ENCODE measurements around the gene RAPGEF1.
"Not testable (repeated sequence)": the region's sequence is repeated elsewhere in the genome, so short reads cannot be mapped to it uniquely, and the experiment has no call there.

RAPGEF1 gene

DNA sequence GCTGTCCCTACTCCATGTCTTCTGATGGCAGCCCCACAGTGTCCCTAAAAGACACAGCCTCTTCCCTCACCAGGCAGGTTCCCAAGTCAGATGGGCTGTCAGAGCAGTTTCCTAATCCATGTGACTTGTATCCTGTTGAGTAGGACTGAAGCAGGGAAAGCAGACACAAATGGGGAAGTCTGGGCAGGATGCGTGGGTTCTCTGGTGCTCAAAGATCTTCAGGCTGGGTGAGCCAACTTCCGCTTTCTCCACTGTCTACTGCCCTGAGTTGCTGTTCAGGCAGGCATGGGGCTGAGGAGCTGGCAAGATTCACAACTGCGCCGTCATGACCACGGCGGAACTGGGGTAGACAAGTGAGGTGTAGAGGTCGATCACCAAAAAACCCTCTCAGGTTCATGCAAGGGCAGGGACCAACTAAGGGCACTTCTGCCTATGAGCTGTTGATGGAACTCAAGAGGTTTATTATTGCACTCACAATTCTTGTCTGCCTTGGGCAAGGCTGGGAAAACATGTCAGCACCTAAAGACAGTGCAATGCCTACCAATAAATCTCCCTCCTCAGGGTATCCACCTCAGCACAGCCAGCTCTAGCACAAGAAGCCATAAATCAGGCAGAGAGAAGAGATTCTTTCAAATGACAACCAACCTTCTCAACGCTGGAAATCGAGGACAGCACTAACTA, 83.4 kb downstream of the RAPGEF1 start:
- peak in 1 of 2 donors; percentile 54 for DNase-seq (ENCODE audit: low read depth in 1 of 2, low spot score in 1 of 2)

DNA sequence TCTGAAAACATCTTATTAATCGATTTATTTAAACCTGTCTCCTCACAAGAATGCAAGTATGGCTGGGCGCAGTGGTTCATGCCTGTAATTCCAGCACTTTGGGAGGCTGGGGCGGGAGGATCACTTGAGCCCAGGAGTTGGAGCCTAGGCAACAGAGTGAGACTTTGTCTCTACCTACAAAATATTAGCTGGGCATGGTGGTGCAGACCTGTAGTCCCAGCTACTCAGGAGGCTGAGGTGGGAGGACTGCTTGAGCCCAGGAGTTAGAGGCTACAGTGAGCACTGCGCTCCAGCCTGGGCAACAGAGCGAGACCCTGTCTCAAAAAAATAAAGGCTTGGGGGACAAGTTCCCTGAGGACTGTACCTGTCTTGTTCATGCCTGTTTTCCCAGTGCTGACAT, 85.5 kb downstream of the RAPGEF1 start:
- DNase-seq (ENCODE audit: low read depth in 1 of 2, low spot score in 1 of 2) = not testable (repeated sequence)

DNA sequence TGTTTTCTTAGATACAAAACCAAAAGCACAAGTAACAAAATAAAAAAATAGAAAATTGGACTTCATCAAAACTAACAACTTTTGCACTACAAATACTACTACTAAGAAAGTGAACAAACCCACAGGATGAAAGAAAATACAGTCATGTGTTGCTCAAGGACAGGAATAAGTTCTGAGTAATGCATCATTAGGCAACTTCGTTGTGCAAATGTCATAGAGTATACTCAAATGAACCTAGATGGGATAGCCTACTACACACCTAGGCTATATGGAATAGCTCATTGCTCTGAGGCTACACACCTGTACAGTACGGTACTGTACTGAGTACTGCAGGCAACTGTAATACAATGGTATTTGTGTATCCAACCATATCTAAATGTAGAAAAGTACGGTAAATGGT, 88.3 kb downstream of the RAPGEF1 start:
- no peak for DNase-seq (ENCODE audit: low read depth in 1 of 2, low spot score in 1 of 2)

DNA sequence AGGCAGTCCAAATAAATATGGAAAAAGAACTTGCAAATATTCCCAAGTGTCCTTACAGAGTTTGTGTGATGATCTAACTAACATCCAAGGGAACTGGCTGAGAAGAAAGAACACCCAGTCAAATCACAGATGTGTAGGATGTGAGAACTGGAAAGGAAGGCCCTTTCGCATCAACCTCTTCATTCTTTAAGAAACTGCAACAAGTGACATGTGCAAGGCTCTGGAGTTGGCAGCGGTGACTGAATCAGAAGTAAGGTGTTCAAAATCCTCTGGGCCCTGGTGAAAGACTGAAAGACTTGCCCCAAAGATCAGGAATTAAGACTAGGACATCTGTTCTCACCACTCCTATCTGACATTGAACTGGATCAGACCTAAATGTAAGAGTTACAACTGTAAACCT, 88.7 kb downstream of the RAPGEF1 start:
- no peak for DNase-seq (ENCODE audit: low read depth in 1 of 2, low spot score in 1 of 2)

DNA sequence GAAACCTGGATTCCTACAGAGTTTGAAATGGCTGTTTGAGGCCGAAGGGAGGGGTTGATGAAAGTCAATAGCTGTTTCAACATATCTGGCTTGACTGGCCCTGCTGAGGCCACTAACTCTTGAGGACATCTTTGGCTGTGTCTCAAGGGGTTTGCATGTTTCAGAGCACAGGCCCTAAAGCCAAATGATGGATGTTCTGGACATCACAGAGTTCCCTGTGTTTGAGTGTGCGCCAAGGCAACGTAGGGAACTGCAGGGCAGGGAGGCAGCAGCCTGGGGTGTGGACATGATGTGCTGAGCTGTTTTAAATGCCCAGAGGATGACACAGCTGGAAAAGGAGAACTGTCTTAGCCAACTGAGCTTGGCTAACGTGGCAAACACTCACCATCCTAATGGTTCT, 89.6 kb downstream of the RAPGEF1 start:
- DNase-seq (ENCODE audit: low read depth in 1 of 2, low spot score in 1 of 2) = no peak

DNA sequence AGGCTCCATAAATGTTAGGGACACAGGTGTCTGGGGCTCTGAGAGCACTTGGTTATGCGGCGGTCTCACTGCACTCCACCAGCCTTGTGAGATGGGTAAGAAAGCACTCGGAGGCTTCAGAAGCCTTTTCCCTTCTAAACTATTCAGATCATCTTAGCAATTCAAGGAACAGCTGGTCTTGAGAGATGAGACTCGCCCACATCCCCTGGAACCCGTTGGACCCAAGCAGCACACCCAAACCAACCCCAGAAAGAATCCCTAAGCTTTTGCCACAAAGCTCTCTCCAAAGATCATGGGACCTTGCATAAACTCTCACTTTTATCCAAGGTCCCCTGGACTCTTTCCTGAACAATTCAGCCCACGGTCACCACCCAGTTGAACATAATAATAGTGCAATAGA, 90.2 kb downstream of the RAPGEF1 start:
- DNase-seq (ENCODE audit: low read depth in 1 of 2, low spot score in 1 of 2) = no peak

DNA sequence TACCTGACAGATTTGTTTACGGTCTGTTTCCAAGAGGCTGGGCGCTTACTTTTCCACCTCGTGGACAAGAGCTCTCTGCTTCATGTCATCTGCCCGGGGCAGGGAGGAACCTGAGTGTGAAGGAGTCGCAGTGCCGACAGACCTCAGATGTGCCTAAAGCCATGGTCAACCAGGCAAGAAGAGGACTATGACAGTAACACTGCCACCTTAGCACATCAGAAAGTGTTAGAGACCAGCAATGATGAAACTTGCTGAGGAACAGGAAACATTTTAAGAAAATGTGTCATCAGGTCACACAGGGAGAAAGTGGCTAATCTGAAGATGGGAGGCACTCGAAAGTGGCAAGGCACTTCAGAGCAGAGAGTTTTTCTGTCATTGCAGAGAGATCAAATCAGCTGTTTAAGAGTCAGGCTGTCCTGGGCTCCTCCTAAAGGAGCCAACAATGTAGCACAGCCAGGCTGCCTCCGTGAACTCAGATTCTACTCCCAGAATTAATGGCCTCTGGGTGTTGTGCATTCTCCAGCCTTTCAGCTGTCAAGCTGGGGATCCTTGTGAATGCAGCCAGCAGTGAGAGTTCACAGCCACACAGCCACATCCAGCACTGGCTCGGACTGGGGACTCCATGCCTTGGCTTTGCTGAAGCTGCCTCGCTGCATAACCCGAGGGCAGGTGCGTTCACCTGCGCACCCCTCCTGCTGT, 94.6 kb downstream of the RAPGEF1 start:
- DNase-seq (ENCODE audit: low read depth in 1 of 2, low spot score in 1 of 2) = no peak

DNA sequence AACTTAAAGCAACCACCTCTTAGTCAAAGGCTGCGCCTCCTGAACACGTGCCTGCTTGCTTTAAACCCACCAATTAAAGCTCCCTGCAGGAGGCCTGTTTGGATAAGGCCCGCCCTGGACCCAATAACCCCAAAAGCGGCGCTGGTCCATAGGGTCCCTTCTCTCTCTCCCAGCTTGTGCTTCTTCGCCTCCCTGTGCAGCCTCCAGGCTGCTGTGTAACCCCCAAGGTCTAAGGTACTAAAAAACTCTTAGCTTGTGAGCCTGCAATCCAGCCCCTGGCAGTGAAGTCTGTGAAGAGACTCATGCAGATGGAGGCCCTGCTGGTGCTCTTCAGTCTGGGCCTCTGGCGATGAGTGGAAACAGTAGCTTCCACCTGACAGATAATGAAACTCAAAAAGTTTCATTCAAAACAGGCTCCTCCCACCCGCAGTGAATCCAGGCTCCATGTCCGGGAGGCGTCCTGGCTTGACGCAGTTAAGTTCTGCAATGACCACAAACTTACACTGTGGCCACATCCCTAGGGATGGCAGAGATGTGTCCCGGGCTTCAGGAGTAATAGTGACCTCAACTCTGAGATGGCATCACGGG, 97.3 kb downstream of the RAPGEF1 start:
- peak in 1 of 2 donors; percentile 39 for DNase-seq (ENCODE audit: low read depth in 1 of 2, low spot score in 1 of 2)

DNA sequence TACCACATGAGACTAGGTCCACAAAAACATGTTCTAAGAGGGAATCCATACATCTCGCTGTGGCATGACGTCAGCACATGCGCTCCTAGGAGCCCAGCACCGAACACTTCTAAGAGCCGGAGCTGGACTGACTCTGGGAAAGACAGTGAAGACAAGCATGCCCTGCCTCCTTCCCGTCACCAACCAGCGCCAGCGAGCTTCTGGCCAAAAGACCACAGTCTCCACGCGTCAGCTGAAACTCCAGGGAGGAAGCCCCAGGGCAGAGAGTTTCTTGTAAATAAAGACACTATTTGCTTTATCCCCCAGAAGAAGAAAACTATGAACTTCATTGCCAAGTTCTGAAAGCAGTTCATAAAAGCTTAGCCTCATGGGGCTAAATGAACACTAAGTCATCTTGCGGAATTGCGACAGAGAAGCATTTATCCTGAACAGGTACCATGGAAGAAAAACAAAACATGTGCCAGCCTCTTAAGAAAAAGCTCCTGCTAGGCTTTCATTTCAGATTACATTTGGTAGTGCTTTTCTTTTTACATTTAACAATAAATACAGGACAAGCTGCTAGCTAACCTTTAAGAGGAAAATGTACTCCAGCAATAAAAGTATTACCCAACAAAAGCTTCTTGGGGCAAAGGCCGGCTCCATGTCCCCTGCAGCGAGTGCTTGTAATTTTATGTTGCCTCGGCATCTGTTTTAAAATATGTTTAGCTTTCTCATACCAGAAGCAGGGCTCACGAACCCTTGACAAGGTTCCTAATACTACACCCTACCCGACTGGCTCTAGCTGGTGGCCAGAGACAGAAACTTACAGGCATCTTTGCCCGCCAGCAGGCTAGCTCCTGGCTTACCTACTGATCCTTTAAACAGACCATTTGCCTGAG, 98.0 kb downstream of the RAPGEF1 start:
- no peak for DNase-seq (ENCODE audit: low read depth in 1 of 2, low spot score in 1 of 2)

DNA sequence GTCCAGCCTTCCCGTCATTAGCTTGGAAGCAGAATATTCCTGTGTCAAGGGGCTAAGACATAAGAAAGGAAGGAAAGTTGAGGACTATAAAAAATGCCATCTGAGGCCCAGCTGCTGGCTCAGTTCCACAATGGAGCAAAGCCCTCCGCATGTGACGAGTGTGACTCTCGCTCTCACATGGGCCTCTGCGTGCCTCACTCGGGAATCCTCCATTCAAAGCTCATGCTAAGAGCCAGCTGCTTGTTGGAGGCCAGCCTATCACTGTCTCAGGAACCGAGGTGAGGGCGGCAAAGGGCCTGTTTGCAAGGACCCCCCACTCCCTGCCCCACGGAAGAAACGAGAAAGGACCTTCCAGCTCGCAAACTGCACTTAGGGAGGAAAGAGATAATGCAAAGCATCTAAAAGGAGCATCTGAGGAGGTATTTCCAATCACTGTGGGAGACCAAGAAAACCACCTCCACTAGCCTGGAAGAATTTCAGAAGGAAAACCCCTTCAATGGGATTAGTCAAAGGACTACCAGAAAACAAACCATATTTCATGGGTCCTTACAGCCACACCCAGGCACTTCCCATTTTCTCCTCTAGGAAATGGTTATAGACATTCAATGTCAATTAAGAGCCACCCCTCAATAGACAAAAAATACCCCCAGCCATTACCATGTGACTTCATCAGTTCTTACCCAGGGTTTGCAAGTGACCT, 99.3 kb downstream of the RAPGEF1 start:
- no peak for DNase-seq (ENCODE audit: low read depth in 1 of 2, low spot score in 1 of 2)

DNA sequence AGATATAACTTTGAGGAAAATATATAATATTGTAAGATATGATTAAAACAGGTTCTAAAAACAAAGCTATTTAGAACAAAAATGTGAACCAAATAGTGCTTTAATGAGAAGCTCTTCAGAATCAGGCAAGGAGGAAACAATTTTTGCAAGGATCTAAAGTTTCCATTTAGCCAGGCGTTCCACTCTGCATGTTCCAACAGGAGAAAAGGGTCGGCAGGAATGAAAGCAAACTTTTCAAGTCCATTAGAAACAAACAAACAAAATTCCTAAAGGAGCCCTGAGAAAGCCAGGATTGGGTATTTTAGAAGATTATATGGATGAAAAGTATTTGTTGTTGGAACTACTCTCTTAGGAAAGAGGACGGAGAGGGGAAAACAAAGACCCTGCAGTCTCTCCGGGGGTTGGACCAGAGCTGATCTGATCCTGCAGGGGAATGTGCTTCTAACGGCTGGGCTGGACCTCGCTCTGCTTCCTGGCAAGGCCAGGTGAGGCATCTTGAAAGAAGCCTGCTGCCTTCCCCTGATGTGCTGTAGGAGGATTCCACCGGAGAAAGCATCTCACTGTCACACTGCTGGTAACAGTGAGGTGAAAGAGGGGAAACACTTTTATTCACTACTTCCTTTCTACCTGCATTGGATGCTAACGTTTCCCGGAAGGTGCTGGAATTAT, 100.0 kb downstream of the RAPGEF1 start:
- DNase-seq (ENCODE audit: low read depth in 1 of 2, low spot score in 1 of 2) = no peak

DNA sequence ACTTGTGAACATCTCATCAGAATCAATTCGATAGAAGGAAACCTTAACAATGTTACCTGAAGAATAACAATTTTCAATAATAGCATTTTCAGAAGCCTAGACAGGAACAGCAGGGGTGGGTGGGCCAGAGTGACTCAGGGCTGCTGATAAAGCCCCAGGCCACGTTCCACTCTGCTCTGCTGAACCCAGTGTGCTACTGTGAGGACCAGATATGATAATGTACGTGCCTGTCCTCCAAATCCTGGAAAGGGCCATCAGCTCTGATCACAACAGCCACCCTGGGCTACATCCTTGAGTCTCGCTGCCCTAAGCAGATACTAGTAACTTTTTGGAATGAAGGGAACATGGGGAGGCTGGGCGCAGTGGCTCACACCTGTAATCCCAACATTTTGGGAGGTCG, 103.3 kb downstream of the RAPGEF1 start:
- DNase-seq (ENCODE audit: low read depth in 1 of 2, low spot score in 1 of 2) = no peak

DNA sequence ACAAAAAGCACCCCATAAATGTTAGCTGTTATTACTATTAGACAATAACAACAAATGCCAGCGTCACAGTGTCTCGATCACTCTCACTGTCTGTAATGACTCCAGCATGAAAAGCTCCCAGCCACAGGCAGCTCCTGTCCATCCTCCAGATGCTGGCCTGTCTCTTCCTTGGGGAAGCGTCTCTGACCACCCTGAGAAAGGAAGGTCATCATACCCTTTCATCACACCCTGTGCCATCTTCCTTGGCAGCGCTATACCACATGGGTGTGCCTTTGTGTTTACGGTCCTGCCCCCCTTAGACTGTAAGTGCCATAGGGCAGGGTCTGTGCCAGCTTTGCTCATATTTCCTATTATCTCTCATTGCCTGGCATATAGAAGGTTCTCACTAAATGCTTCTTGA, 104.0 kb downstream of the RAPGEF1 start:
- DNase-seq (ENCODE audit: low read depth in 1 of 2, low spot score in 1 of 2) = no peak

DNA sequence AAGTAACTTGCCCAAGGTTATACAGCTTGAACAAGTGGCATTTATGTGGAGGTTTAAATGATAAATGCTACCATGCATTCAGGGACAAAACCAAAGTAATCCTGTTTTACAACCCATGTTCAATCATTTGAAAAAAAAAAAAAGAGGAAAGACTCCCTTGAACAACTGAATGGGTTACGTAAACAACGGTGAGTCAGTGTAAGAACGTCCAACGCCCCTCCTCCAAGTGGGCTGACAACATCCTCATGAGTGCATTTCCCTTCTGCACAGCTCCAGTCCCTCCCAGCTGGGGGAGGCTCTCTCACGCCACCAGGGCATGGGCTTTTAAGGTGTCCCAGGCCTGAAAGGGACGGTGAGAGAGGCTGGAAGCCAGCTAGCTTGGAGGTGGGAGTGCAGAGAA, 104.6 kb downstream of the RAPGEF1 start:
- DNase-seq (ENCODE audit: low read depth in 1 of 2, low spot score in 1 of 2) = peak; percentile 29 to 74

DNA sequence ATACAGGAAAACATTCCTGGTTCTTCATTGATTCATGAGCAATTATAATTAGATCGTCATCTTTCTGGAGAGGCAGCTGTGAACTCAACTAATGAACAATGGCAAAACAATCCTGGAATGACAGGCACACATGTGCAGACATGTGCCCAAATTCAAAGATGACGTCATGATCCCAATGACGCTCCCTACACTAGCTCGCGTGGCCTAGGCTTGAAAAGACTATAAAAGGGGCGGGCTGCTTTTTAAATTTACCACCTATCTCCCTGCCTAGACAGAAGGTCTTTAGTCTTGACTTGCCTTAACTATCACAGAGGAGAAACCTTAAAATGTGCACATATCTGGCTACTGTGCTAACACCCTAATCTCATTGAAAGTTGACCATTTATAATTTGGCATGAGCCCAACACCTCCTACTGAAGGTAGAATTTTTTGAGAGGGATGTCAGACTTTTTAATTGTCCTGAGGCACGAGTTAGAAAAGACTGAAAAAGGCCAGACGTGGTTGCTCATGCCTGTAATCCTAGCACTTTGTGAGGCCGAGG, 106.3 kb downstream of the RAPGEF1 start:
- no peak for DNase-seq (ENCODE audit: low read depth in 1 of 2, low spot score in 1 of 2)

DNA sequence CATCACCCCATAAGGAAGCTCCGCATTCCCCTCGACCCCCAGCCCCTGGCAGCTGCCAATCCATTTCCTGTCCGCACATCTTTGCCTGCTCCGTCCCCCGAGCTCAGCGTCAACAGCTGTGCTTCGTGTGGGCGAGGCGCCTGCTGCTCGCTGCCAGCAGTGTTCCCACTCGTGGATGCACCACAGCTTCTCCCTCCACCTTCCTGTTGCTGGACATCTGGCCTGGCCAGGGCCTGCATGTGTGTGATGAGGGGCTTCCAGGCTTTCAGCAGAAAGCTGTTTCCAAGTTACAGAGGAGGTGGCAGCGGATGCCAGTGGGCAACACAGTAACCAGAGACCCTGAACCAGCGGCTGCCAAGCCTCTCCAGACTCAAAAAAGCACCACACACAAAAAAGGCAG, 108.6 kb downstream of the RAPGEF1 start:
- DNase-seq (ENCODE audit: low read depth in 1 of 2, low spot score in 1 of 2) = no peak

DNA sequence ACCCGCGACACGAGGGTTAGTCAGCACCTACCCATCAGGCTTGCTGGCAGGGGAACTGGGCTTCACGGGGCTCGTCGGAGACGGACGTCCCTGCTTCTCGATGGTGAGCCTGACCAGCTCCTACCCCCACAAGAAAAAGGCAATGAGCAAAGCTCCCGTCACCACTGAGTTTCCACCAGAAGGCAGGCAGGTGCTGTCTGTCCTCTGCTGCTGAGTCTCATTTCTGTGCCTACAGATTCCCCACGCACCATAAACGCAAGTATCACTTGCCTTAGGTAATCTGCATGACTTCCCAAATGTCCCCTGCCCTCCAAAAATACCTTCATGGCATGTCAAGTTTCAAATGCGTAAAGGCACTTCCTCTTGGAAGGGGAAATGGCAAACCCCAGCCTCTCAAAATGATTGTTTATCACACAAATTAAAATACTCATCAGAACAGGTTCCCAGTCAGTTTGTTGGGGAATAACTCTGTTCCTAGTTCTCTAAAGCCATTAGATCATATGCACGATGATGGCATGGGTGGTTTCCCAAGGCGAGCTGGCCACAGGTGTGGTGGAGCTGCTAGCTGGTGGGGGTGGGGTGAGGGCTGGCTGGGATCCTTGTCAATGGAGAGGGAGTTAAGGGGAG, 109.6 kb downstream of the RAPGEF1 start:
- DNase-seq (ENCODE audit: low read depth in 1 of 2, low spot score in 1 of 2) = no peak

DNA sequence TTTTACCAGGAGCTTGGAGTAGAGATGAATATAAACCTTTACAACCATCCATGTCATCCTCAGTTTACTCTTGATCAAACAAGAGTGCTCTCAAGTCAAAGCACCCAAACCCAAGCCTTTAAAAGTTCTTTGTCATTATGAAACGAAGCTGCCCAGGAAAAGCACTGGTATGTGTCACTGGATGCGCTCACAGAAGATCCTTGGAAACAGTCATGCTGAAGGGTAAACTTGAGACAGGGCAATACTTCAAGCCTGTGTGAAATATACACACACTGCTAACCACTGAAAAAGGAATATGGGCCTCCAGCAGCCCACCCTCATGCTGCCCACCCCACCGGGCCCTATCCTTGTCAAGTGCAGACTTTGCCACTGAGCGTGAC, 110.1 kb downstream of the RAPGEF1 start:
- no peak for DNase-seq (ENCODE audit: low read depth in 1 of 2, low spot score in 1 of 2)

DNA sequence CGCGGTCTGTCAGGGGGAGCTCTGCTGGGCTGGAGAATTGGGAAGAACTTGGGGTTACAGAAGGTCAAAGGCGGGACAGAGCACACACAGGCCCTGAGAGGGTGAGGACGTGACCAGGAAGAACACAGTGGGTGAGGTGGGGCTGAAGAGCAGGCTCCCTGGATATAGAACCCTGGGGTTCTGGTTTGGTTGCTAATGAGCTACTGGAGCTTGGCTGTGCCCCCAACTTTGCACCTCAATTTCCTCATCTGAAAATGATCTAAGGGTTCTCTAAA, 110.7 kb downstream of the RAPGEF1 start:
- no peak for DNase-seq (ENCODE audit: low read depth in 1 of 2, low spot score in 1 of 2)

Measured in activated CD4-positive, alpha-beta T cell treated with anti-CD3 and anti-CD28 coated beads, Interleukin-2, amount 50 U/mL, for 24 hours (primary cell).